Parathyroid adenoma (tissue), 2 donors: ENCODE results near the gene MTUS2.
"Not testable (repeated sequence)": the region's sequence is repeated elsewhere in the genome, so short reads cannot be mapped to it uniquely, and the experiment has no call there.

Source experiments
- H2AFZ ChIP-seq: fragments of 300-600 bp; sonication (generic); one replicate; pipeline ENCODE4 v1.7.0; 2017; ENCODE audit warnings: antibody characterized with exemption, mild to moderate bottlenecking
- H3K27ac ChIP-seq: fragments of 300-600 bp; sonication (generic); one replicate; pipeline ENCODE4 v1.7.0; 2017
- H3K27me3 ChIP-seq: fragments of 300-600 bp; sonication (generic); one replicate; pipeline ENCODE4 v1.7.0; 2017; ENCODE audit warnings: low read length; ENCODE audit not compliant: control insufficient read depth, insufficient read depth
- H3K36me3 ChIP-seq: fragments of 300-600 bp; sonication (generic); one replicate; pipeline ENCODE4 v1.7.0; 2017; ENCODE audit warnings: low read length; ENCODE audit not compliant: control insufficient read depth, insufficient read depth
- H3K4me1 ChIP-seq: fragments of 300-600 bp; sonication (generic); one replicate; pipeline ENCODE4 v1.7.0; 2017; ENCODE audit warnings: control low read depth
- H3K4me2 ChIP-seq: fragments of 300-600 bp; sonication (generic); one replicate; pipeline ENCODE4 v1.7.0; 2017; ENCODE audit warnings: low read length
- H3K4me3 ChIP-seq: fragments of 300-600 bp; sonication (generic); one replicate; pipeline ENCODE4 v1.7.0; 2017; ENCODE audit warnings: low read depth, low read length
- H3K79me2 ChIP-seq: fragments of 300-600 bp; sonication (generic); one replicate; pipeline ENCODE4 v1.7.0; 2017; ENCODE audit warnings: control low read depth
- H3K9ac ChIP-seq: fragments of 300-600 bp; sonication (generic); one replicate; pipeline ENCODE4 v1.7.0; 2017; ENCODE audit warnings: mild to moderate bottlenecking
- H3K9me3 ChIP-seq: fragments of 300-600 bp; sonication (generic); one replicate; pipeline ENCODE4 v1.7.0; 2017; ENCODE audit warnings: low read length; ENCODE audit not compliant: control insufficient read depth
- TF ChIP-seq, protein P1 (sequence below): fragments of 300-600 bp; sonication (generic); IDR thresholded peaks from one replicate; pipeline ENCODE4 v1.7.0; 2017; ENCODE audit warnings: antibody characterized with exemption, mild to moderate bottlenecking
- donor health status: primary hyperparathyroidism.

Gene MTUS2

DNA sequence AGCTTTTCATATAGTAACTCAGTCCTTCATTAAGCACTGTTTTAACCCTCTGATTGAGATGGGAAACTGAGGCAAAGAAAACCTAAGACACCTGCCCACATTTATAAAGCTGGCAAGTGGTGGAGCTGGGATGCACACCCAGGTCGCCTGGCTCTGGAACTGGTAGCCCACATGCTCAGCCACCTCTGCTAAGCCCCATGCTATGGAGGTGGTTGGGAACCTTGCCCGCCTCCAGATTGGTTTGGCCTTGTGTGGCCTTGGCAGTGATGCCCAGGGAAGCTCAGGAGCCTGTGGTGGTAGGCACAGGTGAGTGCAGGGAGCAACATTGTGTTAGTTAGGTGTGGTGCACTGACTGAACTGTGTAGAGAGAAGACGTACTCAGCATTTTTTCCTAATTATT is 370.2 kb downstream of the MTUS2 start:
- Histone ChIP-seq H3K27ac (no peak overlapping the region), H3K9ac (no peak overlapping the region), H3K4me1 (no peaks in the 10 kb centered on the region), H3K4me2 (no peak overlapping the region), H3K9me3 (no peaks in the 10 kb centered on the region), H3K79me2 (no peaks in the 10 kb centered on the region), H2AFZ (no peak overlapping the region), H3K4me3 (no peak overlapping the region), H3K27me3 (no peaks in the 10 kb centered on the region), H3K36me3 (no peaks in the 10 kb centered on the region)
- TF ChIP-seq, protein P1, sequence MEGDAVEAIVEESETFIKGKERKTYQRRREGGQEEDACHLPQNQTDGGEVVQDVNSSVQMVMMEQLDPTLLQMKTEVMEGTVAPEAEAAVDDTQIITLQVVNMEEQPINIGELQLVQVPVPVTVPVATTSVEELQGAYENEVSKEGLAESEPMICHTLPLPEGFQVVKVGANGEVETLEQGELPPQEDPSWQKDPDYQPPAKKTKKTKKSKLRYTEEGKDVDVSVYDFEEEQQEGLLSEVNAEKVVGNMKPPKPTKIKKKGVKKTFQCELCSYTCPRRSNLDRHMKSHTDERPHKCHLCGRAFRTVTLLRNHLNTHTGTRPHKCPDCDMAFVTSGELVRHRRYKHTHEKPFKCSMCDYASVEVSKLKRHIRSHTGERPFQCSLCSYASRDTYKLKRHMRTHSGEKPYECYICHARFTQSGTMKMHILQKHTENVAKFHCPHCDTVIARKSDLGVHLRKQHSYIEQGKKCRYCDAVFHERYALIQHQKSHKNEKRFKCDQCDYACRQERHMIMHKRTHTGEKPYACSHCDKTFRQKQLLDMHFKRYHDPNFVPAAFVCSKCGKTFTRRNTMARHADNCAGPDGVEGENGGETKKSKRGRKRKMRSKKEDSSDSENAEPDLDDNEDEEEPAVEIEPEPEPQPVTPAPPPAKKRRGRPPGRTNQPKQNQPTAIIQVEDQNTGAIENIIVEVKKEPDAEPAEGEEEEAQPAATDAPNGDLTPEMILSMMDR = no peak

DNA sequence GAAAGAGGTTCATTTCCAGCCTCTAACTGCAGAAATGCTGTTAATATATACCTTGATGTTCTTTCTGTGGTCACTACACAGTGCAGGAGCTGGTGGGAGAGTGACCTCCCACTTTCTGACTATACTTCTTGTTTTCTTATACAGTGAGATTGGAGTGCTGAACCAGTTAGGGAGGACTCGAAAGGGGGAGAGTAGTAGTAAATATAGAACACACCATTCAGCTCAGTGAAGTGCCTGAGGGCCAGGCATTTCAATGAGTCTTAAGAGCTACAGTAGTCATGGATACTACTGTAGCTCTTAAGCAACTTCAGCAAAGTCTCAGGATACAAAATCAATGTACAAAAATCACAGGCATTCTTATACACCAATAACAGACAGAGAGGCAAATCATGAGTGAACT is 372.9 kb downstream of the MTUS2 start:
- TF ChIP-seq, protein P1 = no peak
- Histone ChIP-seq H3K4me1 (no peaks in the 10 kb centered on the region), H3K27ac (no peak overlapping the region), H3K27me3 (no peaks in the 10 kb centered on the region), H3K79me2 (no peaks in the 10 kb centered on the region), H3K4me3 (no peak overlapping the region), H2AFZ (no peak overlapping the region), H3K4me2 (no peak overlapping the region), H3K36me3 (no peaks in the 10 kb centered on the region), H3K9me3 (no peaks in the 10 kb centered on the region), H3K9ac (no peak overlapping the region)

DNA sequence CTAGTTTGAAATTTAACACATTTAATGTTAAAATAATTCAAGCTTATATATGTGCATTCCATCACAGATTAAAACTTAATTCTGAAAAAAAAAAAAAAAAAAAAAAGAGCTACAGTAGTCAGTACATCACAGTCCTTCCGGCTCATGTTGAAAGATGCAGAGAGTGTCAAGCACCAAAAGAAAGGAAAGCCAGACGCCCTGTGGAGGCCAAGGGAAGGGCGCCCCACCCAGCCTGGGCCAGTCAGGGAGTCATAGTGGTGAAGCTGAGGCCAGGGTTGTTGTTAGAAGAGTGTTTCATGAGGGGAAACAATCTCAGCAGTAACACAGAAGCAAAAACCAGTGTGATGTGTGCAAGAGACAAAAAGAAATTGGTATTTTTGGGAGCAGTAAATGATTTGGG is 375.3 kb downstream of the MTUS2 start:
- no peak overlapping the region for H3K27ac ChIP-seq
- H3K4me1 ChIP-seq = no peaks in the 10 kb centered on the region
- no peak overlapping the region for H3K4me2 ChIP-seq
- no peaks in the 10 kb centered on the region for H3K27me3 ChIP-seq
- H2AFZ ChIP-seq = no peak overlapping the region
- H3K79me2 ChIP-seq = no peaks in the 10 kb centered on the region
- no peak overlapping the region for H3K9ac ChIP-seq
- H3K36me3 ChIP-seq = no peaks in the 10 kb centered on the region
- no peak overlapping the region for H3K4me3 ChIP-seq
- no peaks in the 10 kb centered on the region for H3K9me3 ChIP-seq
- TF ChIP-seq, protein P1 = no peak

- TF ChIP-seq, protein P1 = no peak
- no peaks in the 10 kb centered on the region for H3K9me3 ChIP-seq
Observed at GRCh38 chr13:29196409-29197074, 376.4 kb downstream of the MTUS2 start.

GRCh38 chr13:29202753-29203152 is 382.6 kb downstream of the MTUS2 start:
- H3K9ac ChIP-seq, H3K79me2 ChIP-seq, H3K27me3 ChIP-seq, H3K4me3 ChIP-seq, H3K4me1 ChIP-seq, H3K27ac ChIP-seq, H2AFZ ChIP-seq, H3K9me3 ChIP-seq, H3K4me2 ChIP-seq, H3K36me3 ChIP-seq: not testable (repeated sequence)

More at GRCh38 chr13:29196409-29197074, 376.4 kb downstream of the MTUS2 start:
- Histone ChIP-seq H3K27ac (no peak overlapping the region), H3K36me3 (no peaks in the 10 kb centered on the region), H2AFZ (no peak overlapping the region), H3K79me2 (no peaks in the 10 kb centered on the region), H3K4me3 (no peak overlapping the region), H3K9ac (no peak overlapping the region), H3K4me2 (no peak overlapping the region), H3K4me1 (no peaks in the 10 kb centered on the region), H3K27me3 (no peaks in the 10 kb centered on the region)
